K562 (cell line): ENCODE data around the gene EGR1. TPM values are rescaled to one million over a fixed set of nuclear protein-coding genes. Genes with fewer than 3 reads are reported as not detected.

Experiments
- ATAC-seq: fragments of 200-7000 bp; cut with Tn5 transposase; 3 replicates; pipeline ENCODE4 v1.9.1; 2020; ENCODE audit warnings: moderate library complexity
- BruUV-seq: library from RNA; stranded (reverse); fragments of 400-500 nt; replicated peaks from 2 replicates; lab custom pipeline; 2021; lab: Mats Ljungman, UMichigan
- CTCF ChIA-PET: fragments of 300-600 bp; formaldehyde crosslinking; extraction: SDS; loops from one replicate; lab custom pipeline; 2021; ENCODE audit warnings: low intra/inter-chr PET ratio; lab: Yijun Ruan, JAX
- POLR2A ChIA-PET: fragments of 300-600, 350-650 bp; sonication (Branson Sonifier 250); formaldehyde crosslinking; extraction: SDS; loops from one replicate; lab custom pipeline; 2021; ENCODE audit warnings: antibody characterized with exemption, inconsistent platforms; lab: Yijun Ruan, JAX
- DNase-seq, 4 experiments: peaks; one replicate each; pipeline versions ENCODE4 v3.0.0 to v3.0.0-alpha.2; 2011 to 2018; ENCODE audit warnings: low spot score in 3 of 4, mixed read lengths in 3 of 4; ENCODE audit errors: extremely low read depth in 1 of 4
- FAIRE-seq: peaks from 2 replicates; lab custom pipeline; 2011; peaks lifted over from hg19 to GRCh38; lab: Jason Lieb, UNC
- H2AFZ ChIP-seq: 2 replicates; pipeline ENCODE4 v1.6.0; 2011; ENCODE audit warnings: low read depth, low read length, control low read depth, inconsistent platforms
- H3K27ac ChIP-seq: fragments of 200-600 bp; 3 replicates; pipeline ENCODE4 v1.8.0; 2011; ENCODE audit warnings: low read depth, mild to moderate bottlenecking, control low read depth, inconsistent platforms, low read length, moderate library complexity, mixed read lengths; ENCODE audit errors: extremely low read depth
- H3K27me3 ChIP-seq, 2 experiments: fragments of 300-600 bp in 1 of 2; 2 replicates in 1 of 2; 3 replicates in 1 of 2; pipeline versions ENCODE4 v1.6.0 to v1.8.0; 2011; ENCODE audit warnings: inconsistent platforms in 2 of 2, low read length in 2 of 2, mild to moderate bottlenecking in 1 of 2, mixed read lengths in 1 of 2, moderate library complexity in 1 of 2; ENCODE audit not compliant: control insufficient read depth in 2 of 2, insufficient read depth in 2 of 2
- H3K36me3 ChIP-seq: fragments of 300-600 bp; 3 replicates; pipeline ENCODE4 v1.8.0; 2011; ENCODE audit warnings: mild to moderate bottlenecking, low read length, inconsistent platforms; ENCODE audit not compliant: control insufficient read depth, insufficient read depth
- H3K4me1 ChIP-seq, 2 experiments: fragments of 200-600 bp in 1 of 2; replicated peaks in 1 of 2; 2 replicates in 1 of 2; 3 replicates in 1 of 2; pipeline versions ENCODE4 v1.5.1 to v1.8.0; 2011; ENCODE audit warnings: inconsistent platforms in 2 of 2, low read length in 2 of 2, mild to moderate bottlenecking in 1 of 2, mixed read lengths in 1 of 2, moderate library complexity in 1 of 2; ENCODE audit not compliant: control insufficient read depth in 2 of 2, insufficient read depth in 2 of 2
- H3K4me2 ChIP-seq: 2 replicates; pipeline ENCODE4 v1.6.1; 2011; ENCODE audit warnings: low read length, control low read depth, inconsistent platforms, mixed read lengths; ENCODE audit not compliant: insufficient read depth
- H3K4me3 ChIP-seq: fragments of 200-600 bp; sonication (generic), shearing (Covaris generic); 2 replicates; pipeline ENCODE4 v1.5.1; 2016; ENCODE audit warnings: control low read depth, inconsistent platforms
- H3K79me2 ChIP-seq: fragments of 200-600 bp; 3 replicates; pipeline ENCODE4 v1.8.0; 2011; ENCODE audit warnings: low read length, inconsistent platforms; ENCODE audit not compliant: control insufficient read depth, insufficient read depth
- H3K9ac ChIP-seq, 2 experiments: 2 replicates each; pipeline versions ENCODE4 v1.6.0 to v1.6.1; 2011; ENCODE audit warnings: low read depth in 2 of 2, low read length in 2 of 2, control low read depth in 1 of 2, inconsistent platforms in 1 of 2, mild to moderate bottlenecking in 1 of 2, mixed read lengths in 1 of 2; ENCODE audit not compliant: insufficient read depth in 1 of 2
- H3K9me1 ChIP-seq: one replicate; pipeline ENCODE4 v1.6.0; 2011; ENCODE audit warnings: inconsistent platforms, mild to moderate bottlenecking, low read length, moderate library complexity; ENCODE audit not compliant: control insufficient read depth, insufficient read depth
- H3K9me3 ChIP-seq: replicated peaks from 2 replicates; pipeline ENCODE4 v1.5.1; 2011; ENCODE audit warnings: low read depth, low read length, inconsistent platforms; ENCODE audit not compliant: control insufficient read depth, insufficient read depth
- H4K20me1 ChIP-seq: replicated peaks from 2 replicates; pipeline ENCODE4 v1.6.1; 2011; ENCODE audit warnings: low read length, inconsistent platforms, mixed read lengths; ENCODE audit not compliant: control insufficient read depth, insufficient read depth
- BDP1 ChIP-seq: IDR thresholded peaks from 3 replicates; pipeline ENCODE4 v1.6.1; 2011; ENCODE audit not compliant: insufficient read length, insufficient read depth
- HNRNPH1 ChIP-seq: fragments of 200-400 bp; formaldehyde crosslinking; optimal IDR thresholded peaks from 2 replicates; pipeline ENCODE3; 2017; ENCODE audit warnings: low read depth, mild to moderate bottlenecking, low read length, moderate library complexity
- STAG1 ChIP-seq: sonication (generic); formaldehyde crosslinking; IDR thresholded peaks from 2 replicates; pipeline ENCODE4 v1.5.0; 2020; ENCODE audit warnings: missing genetic modification reagents, borderline replicate concordance
- WGBS: fragments of 100-300 bp; shearing (Covaris generic); methylation state at CpG from one replicate; pipeline ENCODE4 v1.1.6; 2016; ENCODE audit warnings: low coverage, mixed read lengths; ENCODE audit not compliant: insufficient coverage; ENCODE audit errors: missing lambda C conversion rate; 5-methylcytosine and 5-hydroxymethylcytosine counted together
- in situ Hi-C: fragments of 300-500 bp; cut with MboI; formaldehyde crosslinking; loops from 4 replicates; pipeline ENCODE4 v1.15.0; 2018; ENCODE audit warnings: inconsistent platforms, mixed read lengths
- intact Hi-C: fragments of 100-400 bp; cut with micrococcal nuclease; formaldehyde crosslinking; loops from 2 replicates; pipeline ENCODE4 v1.14.2; 2022
- polyA plus RNA-seq, 8 experiments: library from polyadenylated mRNA; depleted of rRNA in 4 of 8; stranded (reverse) in 5 of 8; unstranded in 3 of 8; fragments of >200 nt; fragmentation: Nextera tagmentation in 2 of 8; fragmentation: Illumina TruSeq in 1 of 8; extraction: Ambion mirVana in 2 of 8; extraction: Trizol in 1 of 8; gene quantifications; 2 replicates each; pipeline versions ENCODE4 v1.2.1 to v1.2.3, GENCODE V29; 2011 to 2014; ENCODE audit warnings: inconsistent platforms in 1 of 8, missing spikeins in 1 of 8
- total RNA-seq, 7 experiments: library from RNA; depleted of rRNA in 6 of 7; stranded (reverse); fragments of >200 nt in 6 of 7; fragmentation: Illumina TruSeq in 2 of 7; extraction: Trizol in 2 of 7; gene quantifications; 2 replicates each; pipeline versions ENCODE4 v1.2.1 to v1.2.3, GENCODE V29; 2011 to 2021; ENCODE audit warnings: low replicate concordance in 1 of 7
- TF ChIP-seq, protein P1 (sequence below): fragments of 150-350 bp; IDR thresholded peaks from 2 replicates; pipeline ENCODE4 v1.6.1; 2014; ENCODE audit warnings: low read depth, mild to moderate bottlenecking, low read length, borderline replicate concordance
- TF ChIP-seq, protein P2 (sequence below): fragments of 250-450 bp; sonication (Bioruptor Pico); IDR thresholded peaks from 2 replicates; pipeline ENCODE4 v1.5.0; 2021
- TF ChIP-seq, protein P3 (sequence below), 2 experiments: fragments of 450-650 bp; IDR thresholded peaks; 2 replicates each; pipeline ENCODE4 v1.6.1; 2016; ENCODE audit warnings: mild to moderate bottlenecking in 2 of 2, borderline replicate concordance in 1 of 2, low read depth in 1 of 2, moderate library complexity in 1 of 2

Gene EGR1
- total and polyA plus RNA-seq, 9 of the 15 experiments (the other 6 are each of a cell fraction or from before 2014, with no cell fraction given), result 1.3 to 132 (median 21.5) TPM

DNA sequence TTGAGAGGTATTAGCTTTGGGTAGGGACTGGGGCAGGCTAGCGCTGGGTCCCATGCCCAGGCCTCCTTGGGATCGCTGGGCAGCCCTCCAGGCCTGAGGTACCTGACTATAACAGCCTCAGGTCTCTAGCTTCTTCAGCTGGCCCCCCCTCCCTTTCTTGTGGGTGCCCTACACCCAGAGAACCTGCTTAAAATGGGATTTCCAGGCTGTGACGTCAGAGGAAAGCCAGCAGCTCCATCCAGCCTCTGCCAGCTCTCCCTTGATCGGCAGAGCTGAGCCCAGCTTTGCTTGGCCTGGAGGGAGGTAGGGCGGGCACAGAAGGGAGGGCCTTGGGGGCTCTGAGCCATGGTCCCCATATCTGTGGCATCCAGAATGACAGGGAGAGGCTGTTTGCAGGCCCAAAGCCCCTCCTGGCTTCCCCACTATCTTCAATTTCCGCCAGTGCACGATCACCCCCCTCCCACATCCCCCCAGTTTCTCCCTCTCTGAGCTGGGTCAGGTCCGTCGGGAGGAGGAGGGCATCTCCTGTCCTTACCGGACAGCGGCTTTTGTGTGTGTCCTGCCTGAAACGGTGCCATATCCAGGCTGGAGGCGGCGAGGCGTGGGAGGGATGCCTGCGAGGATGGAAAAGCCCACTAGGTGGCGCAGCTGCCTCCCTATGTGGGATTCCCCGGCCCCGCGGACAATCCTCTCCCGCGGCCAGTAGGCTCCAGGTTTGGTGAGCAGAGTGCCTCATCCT, 15.6 kb upstream of the EGR1 start:
- H3K4me3 ChIP-seq, result no peak overlapping the region
- peak overlapping the region; percentile 92 for H2AFZ ChIP-seq
- H3K36me3 ChIP-seq, result no peaks in the 10 kb centered on the region
- 9% methylated on average over 22 of the region's 22 CpGs for WGBS
- intact Hi-C loops (loop anchor here (1.0 to 10.0 kb wide), 3 partner anchors 54 to 185 kb away; no protein-coding TSS in a partner anchor), in situ Hi-C loops (no loop called here)
- DNase-seq, result peak; percentile 90 to 93 (median 92)
- BruUV-seq, result no TSS peak
- no peak overlapping the region for H3K27ac ChIP-seq
- no peaks in the 10 kb centered on the region for H3K79me2 ChIP-seq
- H3K27me3 ChIP-seq, result no peaks in the 10 kb centered on the region
- no peaks in the 10 kb centered on the region for H3K9me3 ChIP-seq
- no peaks in the 10 kb centered on the region for H3K9me1 ChIP-seq
- peak overlapping the region; percentile 63 for H3K4me2 ChIP-seq
- no peaks in the 10 kb centered on the region for H4K20me1 ChIP-seq
- peak; percentile 95 for FAIRE-seq
- CTCF ChIA-PET, result interaction anchor here (0.7 to 3.3 kb wide), 7 partner anchors 14 to 378 kb away, joined by 3 to 26 read pairs (median 3); no protein-coding TSS in a partner anchor
- POLR2A ChIA-PET, result interaction anchor here (0.7 to 3.1 kb wide), 10 partner anchors 11 to 120 kb away, joined by 3 to 21 read pairs (median 6); partner anchors contain the start of genes EGR1, ETF1 and REEP2
- H3K9ac ChIP-seq, result peak overlapping the region; percentile 6 to 79; a peak in 2 of 4 replicates
- ATAC-seq, result peak; percentile 95
- H3K4me1 ChIP-seq, result peaks cover 9 to 47% of the 10 kb centered on the region in 2 experiments; a peak in 4 of 5 replicates
- TF ChIP-seq, protein P1, sequence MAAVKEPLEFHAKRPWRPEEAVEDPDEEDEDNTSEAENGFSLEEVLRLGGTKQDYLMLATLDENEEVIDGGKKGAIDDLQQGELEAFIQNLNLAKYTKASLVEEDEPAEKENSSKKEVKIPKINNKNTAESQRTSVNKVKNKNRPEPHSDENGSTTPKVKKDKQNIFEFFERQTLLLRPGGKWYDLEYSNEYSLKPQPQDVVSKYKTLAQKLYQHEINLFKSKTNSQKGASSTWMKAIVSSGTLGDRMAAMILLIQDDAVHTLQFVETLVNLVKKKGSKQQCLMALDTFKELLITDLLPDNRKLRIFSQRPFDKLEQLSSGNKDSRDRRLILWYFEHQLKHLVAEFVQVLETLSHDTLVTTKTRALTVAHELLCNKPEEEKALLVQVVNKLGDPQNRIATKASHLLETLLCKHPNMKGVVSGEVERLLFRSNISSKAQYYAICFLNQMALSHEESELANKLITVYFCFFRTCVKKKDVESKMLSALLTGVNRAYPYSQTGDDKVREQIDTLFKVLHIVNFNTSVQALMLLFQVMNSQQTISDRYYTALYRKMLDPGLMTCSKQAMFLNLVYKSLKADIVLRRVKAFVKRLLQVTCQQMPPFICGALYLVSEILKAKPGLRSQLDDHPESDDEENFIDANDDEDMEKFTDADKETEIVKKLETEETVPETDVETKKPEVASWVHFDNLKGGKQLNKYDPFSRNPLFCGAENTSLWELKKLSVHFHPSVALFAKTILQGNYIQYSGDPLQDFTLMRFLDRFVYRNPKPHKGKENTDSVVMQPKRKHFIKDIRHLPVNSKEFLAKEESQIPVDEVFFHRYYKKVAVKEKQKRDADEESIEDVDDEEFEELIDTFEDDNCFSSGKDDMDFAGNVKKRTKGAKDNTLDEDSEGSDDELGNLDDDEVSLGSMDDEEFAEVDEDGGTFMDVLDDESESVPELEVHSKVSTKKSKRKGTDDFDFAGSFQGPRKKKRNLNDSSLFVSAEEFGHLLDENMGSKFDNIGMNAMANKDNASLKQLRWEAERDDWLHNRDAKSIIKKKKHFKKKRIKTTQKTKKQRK, result no peak
- TF ChIP-seq, protein P2, sequence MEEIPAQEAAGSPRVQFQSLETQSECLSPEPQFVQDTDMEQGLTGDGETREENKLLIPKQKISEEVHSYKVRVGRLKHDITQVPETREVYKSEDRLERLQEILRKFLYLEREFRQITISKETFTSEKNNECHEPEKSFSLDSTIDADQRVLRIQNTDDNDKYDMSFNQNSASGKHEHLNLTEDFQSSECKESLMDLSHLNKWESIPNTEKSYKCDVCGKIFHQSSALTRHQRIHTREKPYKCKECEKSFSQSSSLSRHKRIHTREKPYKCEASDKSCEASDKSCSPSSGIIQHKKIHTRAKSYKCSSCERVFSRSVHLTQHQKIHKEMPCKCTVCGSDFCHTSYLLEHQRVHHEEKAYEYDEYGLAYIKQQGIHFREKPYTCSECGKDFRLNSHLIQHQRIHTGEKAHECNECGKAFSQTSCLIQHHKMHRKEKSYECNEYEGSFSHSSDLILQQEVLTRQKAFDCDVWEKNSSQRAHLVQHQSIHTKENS, result no peak
- peak; percentile 88 for TF ChIP-seq STAG1 (CRISPR knock-in tag)
- TF ChIP-seq HNRNPH1, result no peak
- TF ChIP-seq, protein P3, sequence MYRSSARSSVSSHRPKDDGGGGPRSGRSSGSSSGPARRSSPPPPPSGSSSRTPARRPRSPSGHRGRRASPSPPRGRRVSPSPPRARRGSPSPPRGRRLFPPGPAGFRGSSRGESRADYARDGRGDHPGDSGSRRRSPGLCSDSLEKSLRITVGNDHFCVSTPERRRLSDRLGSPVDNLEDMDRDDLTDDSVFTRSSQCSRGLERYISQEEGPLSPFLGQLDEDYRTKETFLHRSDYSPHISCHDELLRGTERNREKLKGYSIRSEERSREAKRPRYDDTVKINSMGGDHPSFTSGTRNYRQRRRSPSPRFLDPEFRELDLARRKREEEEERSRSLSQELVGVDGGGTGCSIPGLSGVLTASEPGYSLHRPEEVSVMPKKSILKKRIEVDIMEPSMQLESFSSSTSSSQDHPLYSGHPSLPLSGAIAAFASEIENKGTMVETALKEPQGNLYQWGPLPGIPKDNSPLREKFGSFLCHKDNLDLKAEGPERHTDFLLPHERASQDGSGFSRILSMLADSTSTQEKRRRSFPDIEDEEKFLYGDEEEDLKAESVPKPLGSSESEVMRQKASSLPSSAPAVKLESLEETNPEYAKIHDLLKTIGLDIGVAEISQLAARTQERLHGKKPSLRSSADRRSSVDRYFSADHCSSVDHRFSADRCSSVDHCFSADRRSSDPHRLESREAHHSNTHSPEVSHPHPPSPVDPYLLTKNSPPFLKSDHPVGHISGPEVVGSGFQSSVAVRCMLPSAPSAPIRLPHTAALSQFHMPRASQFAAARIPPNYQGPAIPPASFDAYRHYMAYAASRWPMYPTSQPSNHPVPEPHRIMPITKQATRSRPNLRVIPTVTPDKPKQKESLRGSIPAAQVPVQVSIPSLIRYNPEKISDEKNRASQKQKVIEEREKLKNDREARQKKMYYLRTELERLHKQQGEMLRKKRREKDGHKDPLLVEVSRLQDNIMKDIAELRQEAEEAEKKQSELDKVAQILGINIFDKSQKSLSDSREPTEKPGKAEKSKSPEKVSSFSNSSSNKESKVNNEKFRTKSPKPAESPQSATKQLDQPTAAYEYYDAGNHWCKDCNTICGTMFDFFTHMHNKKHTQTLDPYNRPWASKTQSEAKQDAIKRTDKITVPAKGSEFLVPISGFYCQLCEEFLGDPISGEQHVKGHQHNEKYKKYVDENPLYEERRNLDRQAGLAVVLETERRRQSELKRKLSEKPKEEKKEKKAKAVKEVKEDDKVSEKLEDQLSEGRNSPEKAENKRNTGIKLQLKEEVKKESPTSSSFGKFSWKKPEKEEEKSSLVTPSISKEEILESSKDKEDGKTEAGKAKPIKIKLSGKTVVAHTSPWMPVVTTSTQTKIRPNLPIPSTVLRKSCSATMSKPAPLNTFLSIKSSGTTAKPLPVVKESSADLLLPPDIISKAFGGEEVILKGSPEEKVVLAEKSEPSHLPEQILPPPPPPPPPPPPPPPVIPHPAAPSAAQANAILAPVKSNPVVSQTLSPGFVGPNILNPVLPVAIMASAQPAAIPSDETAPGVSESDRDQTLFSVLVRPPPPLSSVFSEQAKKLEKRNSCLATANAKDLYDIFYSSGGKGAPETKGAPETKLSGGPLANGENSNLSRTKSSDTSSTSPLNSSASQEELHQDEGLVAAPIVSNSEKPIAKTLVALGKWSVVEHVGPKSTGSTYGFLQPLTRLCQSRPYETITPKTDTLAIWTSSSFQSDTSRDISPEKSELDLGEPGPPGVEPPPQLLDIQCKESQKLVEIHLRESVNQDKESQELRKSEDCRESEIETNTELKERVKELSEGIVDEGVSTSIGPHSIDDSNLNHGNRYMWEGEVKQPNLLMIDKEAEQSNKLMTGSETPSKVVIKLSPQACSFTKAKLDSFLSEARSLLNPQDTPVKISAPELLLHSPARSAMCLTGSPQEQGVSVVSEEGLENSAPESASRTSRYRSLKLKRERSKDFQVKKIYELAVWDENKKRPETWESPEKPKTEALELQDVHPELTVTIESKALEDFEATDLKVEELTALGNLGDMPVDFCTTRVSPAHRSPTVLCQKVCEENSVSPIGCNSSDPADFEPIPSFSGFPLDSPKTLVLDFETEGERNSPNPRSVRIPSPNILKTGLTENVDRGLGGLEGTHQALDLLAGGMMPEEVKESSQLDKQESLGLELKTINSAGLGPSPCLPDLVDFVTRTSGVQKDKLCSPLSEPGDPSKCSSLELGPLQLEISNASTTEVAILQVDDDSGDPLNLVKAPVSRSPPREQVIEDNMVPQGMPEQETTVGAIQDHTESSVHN (IDR thresholded peaks at IDR 0.05; ENCODE audit: borderline replicate concordance in 1 of 2, low read depth in 1 of 2), result no peak
- TF ChIP-seq BDP1, result no peak
